ENCODE results near the gene KIF3B.
"Not testable (repeated sequence)": the region's sequence is repeated elsewhere in the genome, so short reads cannot be mapped to it uniquely, and the experiment has no call there.

The KIF3B gene

DNA sequence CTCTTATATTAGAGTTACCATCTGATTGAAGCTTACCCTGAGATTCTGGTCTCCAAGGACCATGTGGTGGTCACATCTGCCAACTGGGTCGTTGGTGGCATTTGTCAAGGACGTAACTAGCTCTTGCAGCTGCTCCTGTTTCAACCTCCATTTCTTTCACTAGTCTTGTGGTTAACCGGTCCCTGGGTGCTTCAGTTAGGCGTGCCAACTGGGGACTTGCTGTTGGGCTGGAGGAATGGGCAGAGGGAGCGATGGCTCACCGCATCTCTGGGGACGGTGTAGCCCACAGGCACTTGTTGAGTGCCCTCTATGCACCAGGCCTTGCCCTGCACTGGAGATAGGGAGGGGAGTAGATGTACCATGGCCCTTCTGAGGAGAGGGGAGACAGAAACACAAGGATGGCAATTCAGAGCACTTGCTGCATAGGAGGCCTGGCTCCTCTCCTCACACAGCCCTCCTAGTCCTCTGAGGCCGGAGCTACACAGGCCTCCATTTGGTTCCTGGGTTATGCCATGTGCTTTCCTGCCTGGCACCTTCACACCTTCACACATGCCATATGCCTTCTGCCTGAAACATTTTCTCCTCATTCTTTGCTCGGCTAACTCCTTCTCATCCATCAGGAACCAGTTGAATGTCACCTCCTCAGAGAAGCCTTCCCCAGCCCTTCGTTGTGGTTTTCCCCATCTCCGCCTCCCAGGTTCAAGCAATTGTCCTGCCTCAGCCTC, 60.6 kb downstream of the KIF3B start:
- Mint-ChIP-seq H3K27ac (no peak overlapping the region), H3K9me3 (peaks cover 4% of the 10 kb centered on the region)

GRCh38 chr20:32338665-32339064, 61.2 kb downstream of the KIF3B start:
- Mint-ChIP-seq H3K27ac (no peak overlapping the region), H3K27me3 (ENCODE audit: low read depth) (no peaks in the 10 kb centered on the region), H3K4me1 (ENCODE audit: low read depth) (peaks cover 29% of the 10 kb centered on the region), H3K9me3 (peaks cover 4% of the 10 kb centered on the region), H3K4me3 (no peak overlapping the region), H3K36me3 (ENCODE audit: low read depth) (peaks cover 11% of the 10 kb centered on the region)
- no peak for DNase-seq (ENCODE audit: low spot score)

More for the DNA sequence above, 60.6 kb downstream of the KIF3B start:
- H3K27me3 Mint-ChIP-seq (ENCODE audit: low read depth): no peaks in the 10 kb centered on the region
- H3K36me3 Mint-ChIP-seq (ENCODE audit: low read depth): peaks cover 13% of the 10 kb centered on the region
- peaks cover 34% of the 10 kb centered on the region for H3K4me1 Mint-ChIP-seq (ENCODE audit: low read depth)
- DNase-seq (ENCODE audit: low spot score): no peak
- no peak overlapping the region for H3K4me3 Mint-ChIP-seq

DNA sequence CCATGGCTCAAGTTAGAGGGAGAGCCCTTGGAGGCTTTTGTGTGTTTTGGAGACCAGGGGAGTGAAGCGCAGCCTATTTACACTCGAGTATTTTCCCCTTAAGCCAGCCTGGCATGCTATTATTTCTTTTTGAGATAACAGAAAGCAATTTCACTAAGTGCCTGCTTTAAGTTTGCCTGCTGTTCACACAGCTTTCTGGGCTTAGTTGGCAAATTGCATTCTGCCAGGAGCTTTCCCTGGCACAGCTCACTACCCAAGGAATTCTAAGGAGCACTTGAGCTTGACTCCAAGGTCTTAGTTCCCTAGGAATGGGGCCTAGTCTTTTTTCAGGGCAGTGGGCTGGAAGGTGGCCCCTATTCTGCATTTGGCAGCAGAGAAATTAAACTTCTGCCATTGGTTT, 61.7 kb downstream of the KIF3B start:
- no peaks in the 10 kb centered on the region for H3K27me3 Mint-ChIP-seq (ENCODE audit: low read depth)
- DNase-seq (ENCODE audit: low spot score): no peak
- no peak overlapping the region for H3K27ac Mint-ChIP-seq
- H3K4me3 Mint-ChIP-seq: no peak overlapping the region
- H3K9me3 Mint-ChIP-seq: peaks cover 4% of the 10 kb centered on the region
- H3K4me1 Mint-ChIP-seq (ENCODE audit: low read depth): peaks cover 25% of the 10 kb centered on the region
- peaks cover 9% of the 10 kb centered on the region for H3K36me3 Mint-ChIP-seq (ENCODE audit: low read depth)

DNA sequence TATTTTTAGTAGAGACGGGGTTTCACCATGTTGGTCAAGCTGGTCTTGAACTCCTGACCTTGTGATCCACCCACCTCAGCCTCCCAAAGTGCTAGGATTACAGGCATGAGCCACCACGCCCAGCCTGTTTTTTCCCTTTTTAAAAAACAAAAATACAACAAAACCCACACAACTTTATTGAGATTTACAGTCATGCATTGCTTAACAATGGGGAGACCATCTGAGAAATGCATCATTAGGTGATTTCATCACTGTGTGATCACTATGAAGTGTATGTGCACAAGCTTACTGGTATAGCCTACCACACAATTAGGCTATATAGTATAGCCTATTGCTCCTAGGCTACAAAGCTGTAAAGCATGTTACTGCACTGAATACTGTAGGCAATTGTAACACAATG, 63.6 kb downstream of the KIF3B start:
- DNase-seq (ENCODE audit: low spot score); H3K27me3 Mint-ChIP-seq (ENCODE audit: low read depth); H3K9me3 Mint-ChIP-seq; H3K27ac Mint-ChIP-seq; H3K36me3 Mint-ChIP-seq (ENCODE audit: low read depth); H3K4me3 Mint-ChIP-seq: not testable (repeated sequence)
- peaks cover 20% of the 10 kb centered on the region for H3K4me1 Mint-ChIP-seq (ENCODE audit: low read depth)

- H3K27ac Mint-ChIP-seq: no peak overlapping the region
- H3K4me1 Mint-ChIP-seq (ENCODE audit: low read depth): peaks cover 14% of the 10 kb centered on the region
- H3K27me3 Mint-ChIP-seq (ENCODE audit: low read depth): no peaks in the 10 kb centered on the region
- peaks cover 3% of the 10 kb centered on the region for H3K36me3 Mint-ChIP-seq (ENCODE audit: low read depth)
- no peak for DNase-seq (ENCODE audit: low spot score)
- peaks cover 4% of the 10 kb centered on the region for H3K9me3 Mint-ChIP-seq
- H3K4me3 Mint-ChIP-seq: no peak overlapping the region
Measured at GRCh38 chr20:32343439-32343838, 66.0 kb downstream of the KIF3B start.

GRCh38 chr20:32344835-32345506, 67.5 kb downstream of the KIF3B start:
- peaks cover 10% of the 10 kb centered on the region for H3K4me1 Mint-ChIP-seq (ENCODE audit: low read depth)
- no peaks in the 10 kb centered on the region for H3K27me3 Mint-ChIP-seq (ENCODE audit: low read depth)
- peaks cover 4% of the 10 kb centered on the region for H3K9me3 Mint-ChIP-seq
- no peak overlapping the region for H3K4me3 Mint-ChIP-seq
- no peak overlapping the region for H3K27ac Mint-ChIP-seq
- H3K36me3 Mint-ChIP-seq (ENCODE audit: low read depth): peaks cover 3% of the 10 kb centered on the region
- DNase-seq (ENCODE audit: low spot score): no peak

DNA sequence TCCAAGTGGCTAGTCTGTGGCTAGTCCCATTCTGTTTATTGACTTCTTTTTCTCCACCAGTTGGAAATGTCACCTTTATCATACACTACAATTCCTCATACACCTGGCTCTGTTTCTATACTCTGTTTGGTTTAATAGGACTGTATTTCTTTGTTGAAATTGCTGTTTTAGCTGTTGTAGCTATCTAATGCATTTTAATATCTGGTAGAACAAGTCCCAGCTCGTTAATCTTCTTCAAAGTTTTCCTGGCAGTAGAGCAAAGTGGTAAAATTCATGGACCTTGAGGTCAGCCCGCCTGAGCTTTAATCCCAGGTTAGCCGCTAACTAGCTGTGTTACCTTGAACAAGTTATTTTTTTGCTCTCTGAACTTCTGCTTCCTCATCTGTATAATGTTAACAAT, 70.8 kb downstream of the KIF3B start:
- no peak for DNase-seq (ENCODE audit: low spot score)
- peaks cover 2% of the 10 kb centered on the region for H3K36me3 Mint-ChIP-seq (ENCODE audit: low read depth)
- H3K4me3 Mint-ChIP-seq: no peak overlapping the region
- H3K4me1 Mint-ChIP-seq (ENCODE audit: low read depth): peaks cover 12% of the 10 kb centered on the region
- H3K27ac Mint-ChIP-seq: no peak overlapping the region
- H3K27me3 Mint-ChIP-seq (ENCODE audit: low read depth): no peaks in the 10 kb centered on the region
- no peaks in the 10 kb centered on the region for H3K9me3 Mint-ChIP-seq

DNA sequence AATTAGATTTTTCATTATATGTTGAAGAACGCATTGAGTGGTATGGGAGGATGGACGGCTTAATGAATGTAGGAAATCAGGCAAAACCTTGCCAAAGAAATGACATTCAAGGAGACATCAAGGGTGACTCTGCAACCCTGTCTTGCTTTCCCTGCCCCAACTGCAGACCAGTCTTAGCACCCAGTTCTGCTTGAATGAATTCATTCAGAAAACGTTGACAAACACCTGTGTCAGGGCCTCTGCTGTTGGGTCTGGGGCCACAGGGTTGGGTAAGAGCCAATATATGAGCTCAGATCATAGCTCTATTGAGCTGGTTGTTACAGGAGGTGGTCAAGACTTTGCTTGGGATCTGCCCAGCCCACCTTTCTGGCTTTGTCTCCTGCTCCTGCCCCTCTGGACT, 73.0 kb downstream of the KIF3B start:
- Mint-ChIP-seq H3K9me3 (no peaks in the 10 kb centered on the region), H3K4me1 (ENCODE audit: low read depth) (peaks cover 21% of the 10 kb centered on the region), H3K36me3 (ENCODE audit: low read depth) (peaks cover 2% of the 10 kb centered on the region), H3K27me3 (ENCODE audit: low read depth) (no peaks in the 10 kb centered on the region), H3K4me3 (no peak overlapping the region), H3K27ac (no peak overlapping the region)
- DNase-seq (ENCODE audit: low spot score): no peak

DNA sequence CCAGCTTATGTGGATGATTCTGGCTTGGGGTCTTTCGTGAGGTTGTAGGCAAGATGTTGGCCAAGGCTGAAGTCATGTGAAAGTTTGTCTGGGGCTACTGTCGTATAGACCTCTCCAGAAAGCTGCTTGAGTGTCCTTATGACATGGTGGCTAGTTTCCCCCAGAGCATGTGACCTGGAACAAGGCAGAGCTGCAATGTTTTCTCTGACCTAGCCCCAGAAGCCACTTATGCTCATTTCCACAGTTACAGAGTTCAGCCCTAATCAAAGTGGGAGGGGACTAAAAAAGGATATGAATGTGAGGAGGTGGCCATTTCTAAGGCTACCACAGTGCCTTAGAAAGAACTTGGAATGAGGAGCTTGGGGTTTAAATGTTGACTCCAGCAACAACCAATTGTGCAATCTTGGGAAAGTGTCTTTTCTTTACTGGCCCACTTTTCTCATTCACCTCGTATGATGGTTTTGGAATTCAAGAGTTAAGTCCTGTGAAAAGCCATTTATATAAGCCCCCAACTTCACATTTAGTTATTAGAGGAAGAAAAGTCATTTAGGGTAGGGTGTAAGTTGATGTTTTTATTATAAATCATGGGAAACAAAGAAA, 74.8 kb downstream of the KIF3B start:
- no peak overlapping the region for H3K27ac Mint-ChIP-seq
- DNase-seq (ENCODE audit: low spot score): no peak
- H3K4me3 Mint-ChIP-seq: no peak overlapping the region
- H3K4me1 Mint-ChIP-seq (ENCODE audit: low read depth): peaks cover 33% of the 10 kb centered on the region
- H3K9me3 Mint-ChIP-seq: no peaks in the 10 kb centered on the region
- H3K36me3 Mint-ChIP-seq (ENCODE audit: low read depth): peaks cover 2% of the 10 kb centered on the region
- no peaks in the 10 kb centered on the region for H3K27me3 Mint-ChIP-seq (ENCODE audit: low read depth)

DNA sequence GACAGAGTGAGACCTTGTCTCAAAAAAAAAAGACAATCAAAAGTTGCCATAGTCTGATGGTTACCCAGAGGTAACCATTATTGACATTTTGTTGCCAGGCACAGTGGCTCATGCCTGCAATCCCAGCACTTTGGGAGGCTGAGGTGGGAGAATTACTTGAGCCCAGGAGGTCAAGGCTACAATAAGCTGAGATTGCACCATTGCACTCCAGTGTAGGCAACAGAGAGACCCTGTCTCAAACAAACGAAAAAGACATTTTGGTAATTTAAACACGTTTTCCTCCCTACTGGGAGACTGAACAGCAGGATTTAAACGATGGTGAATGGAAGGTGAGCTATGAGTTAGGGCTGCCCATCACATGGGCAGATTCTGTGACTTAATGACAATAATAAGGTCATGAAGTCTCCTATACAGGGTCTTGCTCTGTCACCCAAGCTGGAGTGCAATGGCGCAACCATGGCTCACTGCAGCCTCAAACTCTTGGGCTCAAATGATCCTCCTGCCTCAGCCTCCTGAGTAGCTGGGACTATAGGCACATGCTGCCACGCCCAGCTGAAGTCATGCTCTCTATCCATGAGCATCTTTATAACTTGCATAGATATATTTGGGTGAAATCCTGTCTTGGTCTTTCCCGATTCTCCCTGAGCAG, 76.5 kb downstream of the KIF3B start:
- Mint-ChIP-seq H3K27me3 (ENCODE audit: low read depth) (no peaks in the 10 kb centered on the region), H3K4me1 (ENCODE audit: low read depth) (peaks cover 36% of the 10 kb centered on the region), H3K27ac (peak overlapping the region; percentile 88), H3K36me3 (ENCODE audit: low read depth) (peaks cover 2% of the 10 kb centered on the region), H3K9me3 (no peaks in the 10 kb centered on the region), H3K4me3 (no peak overlapping the region)
- DNase-seq (ENCODE audit: low spot score): no peak

DNA sequence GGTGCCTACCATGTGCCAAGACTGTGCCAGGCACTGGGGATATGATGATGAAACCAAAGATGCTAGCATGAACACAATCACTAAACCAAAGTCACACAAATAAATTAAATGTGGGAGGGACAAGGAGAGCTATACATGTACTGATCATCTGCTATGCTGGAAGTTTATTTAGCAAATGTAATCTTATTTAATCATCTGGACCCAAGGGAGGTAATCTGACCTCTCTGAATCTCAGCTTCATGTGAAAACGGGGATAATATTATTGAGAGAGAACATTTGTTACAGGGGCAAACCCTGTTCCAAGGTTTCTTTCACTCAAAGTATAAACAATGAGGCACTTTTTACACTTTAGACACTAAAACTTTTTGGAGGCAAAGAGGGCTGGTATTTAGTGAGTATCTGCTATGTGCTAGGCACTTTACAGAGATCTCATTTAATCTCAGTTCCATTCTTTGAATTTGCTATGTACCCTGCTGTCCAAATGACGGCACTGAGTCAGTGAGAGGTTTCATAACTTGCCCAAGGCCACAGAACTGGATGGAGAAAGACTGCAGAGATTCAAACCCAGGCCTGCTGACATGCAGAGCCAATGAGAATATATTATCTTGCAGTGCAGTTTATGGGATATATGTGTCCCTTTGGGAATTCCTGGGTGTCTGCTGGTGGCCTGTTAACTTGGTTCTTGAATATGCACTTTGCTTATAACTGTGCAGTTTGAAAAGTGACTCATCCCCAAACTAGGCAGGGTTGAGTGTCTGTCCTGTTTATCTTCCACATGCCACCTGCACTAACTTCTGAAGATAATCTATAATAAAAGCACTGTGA, 77.4 kb downstream of the KIF3B start:
- Mint-ChIP-seq H3K27ac (peak overlapping the region; percentile 88), H3K4me3 (peak overlapping the region; percentile 55), H3K36me3 (ENCODE audit: low read depth) (peaks cover 8% of the 10 kb centered on the region), H3K9me3 (no peaks in the 10 kb centered on the region), H3K27me3 (ENCODE audit: low read depth) (no peaks in the 10 kb centered on the region), H3K4me1 (ENCODE audit: low read depth) (peaks cover 41% of the 10 kb centered on the region)
- peak; percentile 40 for DNase-seq (ENCODE audit: low spot score)

- H3K9me3 Mint-ChIP-seq: no peaks in the 10 kb centered on the region
- peaks cover 46% of the 10 kb centered on the region for H3K4me1 Mint-ChIP-seq (ENCODE audit: low read depth)
- H3K27me3 Mint-ChIP-seq (ENCODE audit: low read depth): no peaks in the 10 kb centered on the region
- peak overlapping the region; percentile 55 for H3K4me3 Mint-ChIP-seq
- DNase-seq (ENCODE audit: low spot score): peak; percentile 37
- H3K36me3 Mint-ChIP-seq (ENCODE audit: low read depth): peaks cover 10% of the 10 kb centered on the region
- H3K27ac Mint-ChIP-seq: peak overlapping the region; percentile 88
Measured at GRCh38 chr20:32355417-32355841, 78.0 kb downstream of the KIF3B start.

- Mint-ChIP-seq H3K27ac (peak overlapping the region; percentile 88), H3K36me3 (ENCODE audit: low read depth) (peaks cover 14% of the 10 kb centered on the region), H3K4me3 (peak overlapping the region; percentile 55), H3K4me1 (ENCODE audit: low read depth) (peaks cover 49% of the 10 kb centered on the region)
- not testable (repeated sequence) for H3K27me3 Mint-ChIP-seq (ENCODE audit: low read depth); DNase-seq (ENCODE audit: low spot score); H3K9me3 Mint-ChIP-seq
Measured at GRCh38 chr20:32355907-32356621, 78.6 kb downstream of the KIF3B start.

All from T-helper 2 cell treated with Interferon-gamma antibody and Interleukin-4, amounts not matched to agents 5 μg/mL and 100 μg/mL, for 36 hours (primary cell).